Thyroid gland (tissue), 4 donors: ENCODE measurements around the gene IL12B.

Experiments used
- POLR2A ChIP-seq, 2 donors: fragments of 450-650 bp; IDR thresholded peaks; one replicate each; pipeline ENCODE4 v1.6.1; 2017; ENCODE audit warnings: antibody characterized with exemption in 2 of 2, mild to moderate bottlenecking in 2 of 2, moderate library complexity in 1 of 2
- TF ChIP-seq, protein P1 (sequence below), 6 experiments: fragments of 200-600 bp in 3 of 6; fragments of 450-650 bp in 3 of 6; sonication (generic) in 3 of 6; IDR thresholded peaks; one replicate each; pipeline ENCODE4 v1.5.1; 2016 to 2019; ENCODE audit warnings: antibody characterized with exemption in 6 of 6, mild to moderate bottlenecking in 2 of 6, inconsistent platforms in 1 of 6, moderate library complexity in 1 of 6

DNA sequence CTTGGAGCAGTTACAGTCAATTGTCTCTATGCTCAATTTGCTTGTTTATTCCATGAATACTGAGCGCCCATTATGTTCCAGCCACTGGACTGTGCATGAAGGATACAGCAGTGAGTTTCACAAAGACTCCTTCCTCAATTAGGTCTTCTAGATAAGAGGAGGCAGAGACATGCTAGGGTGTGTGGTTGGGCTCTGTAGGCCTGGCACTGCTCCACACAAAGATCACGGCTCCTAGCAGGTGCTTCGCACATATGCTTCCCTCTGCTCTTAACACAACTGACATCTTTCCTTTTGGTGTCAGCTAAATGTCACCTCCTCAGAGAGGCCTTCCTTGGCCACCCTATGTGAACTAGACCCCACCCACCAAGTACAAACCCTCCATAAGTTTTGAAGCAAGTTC lies 10.9 kb downstream of the IL12B start:
- TF ChIP-seq, protein P1, sequence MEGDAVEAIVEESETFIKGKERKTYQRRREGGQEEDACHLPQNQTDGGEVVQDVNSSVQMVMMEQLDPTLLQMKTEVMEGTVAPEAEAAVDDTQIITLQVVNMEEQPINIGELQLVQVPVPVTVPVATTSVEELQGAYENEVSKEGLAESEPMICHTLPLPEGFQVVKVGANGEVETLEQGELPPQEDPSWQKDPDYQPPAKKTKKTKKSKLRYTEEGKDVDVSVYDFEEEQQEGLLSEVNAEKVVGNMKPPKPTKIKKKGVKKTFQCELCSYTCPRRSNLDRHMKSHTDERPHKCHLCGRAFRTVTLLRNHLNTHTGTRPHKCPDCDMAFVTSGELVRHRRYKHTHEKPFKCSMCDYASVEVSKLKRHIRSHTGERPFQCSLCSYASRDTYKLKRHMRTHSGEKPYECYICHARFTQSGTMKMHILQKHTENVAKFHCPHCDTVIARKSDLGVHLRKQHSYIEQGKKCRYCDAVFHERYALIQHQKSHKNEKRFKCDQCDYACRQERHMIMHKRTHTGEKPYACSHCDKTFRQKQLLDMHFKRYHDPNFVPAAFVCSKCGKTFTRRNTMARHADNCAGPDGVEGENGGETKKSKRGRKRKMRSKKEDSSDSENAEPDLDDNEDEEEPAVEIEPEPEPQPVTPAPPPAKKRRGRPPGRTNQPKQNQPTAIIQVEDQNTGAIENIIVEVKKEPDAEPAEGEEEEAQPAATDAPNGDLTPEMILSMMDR (IDR thresholded peaks at IDR 0.05), result no peak
- TF ChIP-seq POLR2A (IDR thresholded peaks at IDR 0.05), result no peak
